A549 treated with Hydrocortisone at 1 μM for 4 hours (cell line): ENCODE data around the gene ANKRD45. TPM values are rescaled to one million over a fixed set of nuclear protein-coding genes. Genes with fewer than 3 reads are reported as not detected.

ENCODE experiments used
- total RNA-seq: library from RNA; stranded (reverse); fragments of 200-300 nt; extraction: Qiagen RNA extraction; gene quantifications from 5 replicates; pipeline ENCODE4 v1.2.3, GENCODE V29; 2022

The ANKRD45 gene
- 0.13 to 0.24 TPM (median 0.14 TPM) in 5 replicates for total RNA-seq

GRCh38 chr1:173669491-173669941 is at the start of gene ANKRD45:
TSS of gene ANKRD45 (minus strand) at chr1:173669851. CDS start at chr1:173659418, 10,433 bp downstream.

GRCh38 chr1:173714759-173715537 is 45.3 kb upstream of the ANKRD45 start, which contains the start of gene KLHL20:
TSS of gene KLHL20 (plus strand) at chr1:173714981. CDS start at chr1:173716044, 1,063 bp downstream.

GRCh38 chr1:173635116-173635515 is 34.5 kb downstream of the ANKRD45 start, which contains the start of gene TEX50:
TSS of gene TEX50 (plus strand) at chr1:173635338. CDS start at chr1:173635522, 184 bp downstream.

GRCh38 chr1:173603056-173603591 is 66.5 kb downstream of the ANKRD45 start, which contains the start of gene SLC9C2:
TSS of gene SLC9C2 (minus strand) at chr1:173603072. CDS start at chr1:173601776, 1,296 bp downstream.

Other genes with a start within 250 kb of the ANKRD45 start
- gene PRDX6, start 192.5 kb downstream of the ANKRD45 start, total RNA-seq, result 305 to 365 TPM (median 349 TPM) in 5 replicates
- not detected in 5 replicates for gene SLC9C2, start 66.8 kb downstream of the ANKRD45 start, total RNA-seq
- not detected in 5 replicates for gene TEX50, start 34.5 kb downstream of the ANKRD45 start, total RNA-seq
- gene KLHL20, start 45.1 kb upstream of the ANKRD45 start, total RNA-seq, result 11.3 to 19.9 TPM (median 12.9 TPM) in 5 replicates
- 37.4 to 52.5 TPM (median 41.9 TPM) in 5 replicates for gene DARS2, start 154.8 kb upstream of the ANKRD45 start, total RNA-seq
- 11.1 to 15.5 TPM (median 13.4 TPM) in 5 replicates for gene CENPL, start 155.0 kb upstream of the ANKRD45 start, total RNA-seq
- 279 to 303 TPM (median 294 TPM) in 5 replicates for gene GAS5, start 198.1 kb upstream of the ANKRD45 start, total RNA-seq
- 0.90 to 1.6 TPM (median 1.5 TPM) in 5 replicates for gene ZBTB37, start 198.5 kb upstream of the ANKRD45 start, total RNA-seq
- gene SERPINC1, start 247.5 kb upstream of the ANKRD45 start, total RNA-seq, result 0.07 to 0.13 TPM (median 0.10 TPM) in 4 of 5 replicates, not detected in the other